ENCODE measurements around the gene TNFRSF19.

The TNFRSF19 gene

DNA sequence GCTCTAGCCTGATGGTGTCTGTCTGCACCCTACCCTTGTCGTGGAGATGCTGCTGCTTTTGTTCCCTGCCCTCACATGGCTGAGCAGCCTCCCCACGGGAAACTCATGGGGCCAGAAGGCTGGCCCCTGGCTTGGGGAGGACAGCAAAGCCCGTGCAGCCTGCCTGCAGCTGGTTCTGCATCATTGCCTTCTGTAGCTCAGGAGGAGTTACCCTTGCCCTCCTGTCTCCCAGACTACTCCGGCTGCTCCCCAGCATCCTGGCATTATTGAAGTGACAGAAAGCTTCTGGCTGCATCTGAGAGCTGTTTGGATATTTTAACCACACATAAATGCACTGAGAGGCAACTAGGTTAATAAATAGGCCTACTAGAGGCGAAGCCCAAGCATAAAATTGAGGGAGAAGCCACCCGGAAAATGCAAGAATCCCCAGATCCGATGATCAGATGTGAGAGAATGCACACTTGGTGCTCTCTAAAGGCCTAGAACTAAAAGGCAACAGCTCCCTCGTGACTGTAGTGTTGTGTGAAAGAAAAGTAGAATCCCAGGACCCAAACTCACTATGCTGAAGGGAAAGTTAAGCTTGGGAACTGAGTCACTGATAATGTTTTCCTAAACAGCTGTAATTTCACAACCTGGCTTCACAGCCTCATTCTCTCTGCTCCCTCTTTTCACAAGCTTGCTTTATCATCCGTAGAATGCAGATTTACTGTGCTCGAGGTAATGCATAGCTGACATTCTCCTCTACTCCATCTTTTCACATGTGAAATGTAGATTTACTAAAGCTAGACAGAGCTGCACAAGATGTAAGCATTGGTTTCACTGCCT is 110.8 kb downstream of the TNFRSF19 start:
- H3K36me3 Mint-ChIP-seq (ENCODE audit: low read depth), result no peaks in the 10 kb centered on the region
- H3K4me1 Mint-ChIP-seq (ENCODE audit: low read depth), result peaks cover 11% of the 10 kb centered on the region
- no peak overlapping the region for H3K4me3 Mint-ChIP-seq
- peaks cover 8% of the 10 kb centered on the region for H3K9me3 Mint-ChIP-seq
- H3K27ac Mint-ChIP-seq, result no peak overlapping the region
- H3K27me3 Mint-ChIP-seq, result peaks cover 7% of the 10 kb centered on the region

DNA sequence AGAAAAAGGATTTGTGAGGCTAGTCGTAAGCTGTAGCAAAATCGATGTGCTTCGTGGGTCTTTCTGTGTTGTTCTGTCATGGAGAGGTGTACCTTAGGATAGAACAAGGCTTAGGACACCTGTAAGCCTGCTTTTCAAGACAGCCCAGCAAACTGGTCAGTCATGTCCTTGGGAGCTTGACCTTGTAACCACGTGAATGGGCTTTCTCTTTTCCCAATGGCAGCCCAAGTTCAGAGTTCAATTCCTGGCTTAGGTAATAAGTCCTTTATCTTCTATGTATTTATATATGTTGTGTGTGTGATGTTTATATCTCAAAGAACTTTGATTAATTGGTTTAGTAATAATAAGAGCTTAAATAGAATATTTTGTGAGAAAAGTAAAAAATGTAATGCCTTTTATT is 112.9 kb downstream of the TNFRSF19 start:
- Mint-ChIP-seq H3K27ac (no peak overlapping the region), H3K27me3 (peaks cover 7% of the 10 kb centered on the region), H3K9me3 (peaks cover 8% of the 10 kb centered on the region), H3K4me1 (ENCODE audit: low read depth) (peaks cover 11% of the 10 kb centered on the region), H3K36me3 (ENCODE audit: low read depth) (no peaks in the 10 kb centered on the region), H3K4me3 (no peak overlapping the region)

DNA sequence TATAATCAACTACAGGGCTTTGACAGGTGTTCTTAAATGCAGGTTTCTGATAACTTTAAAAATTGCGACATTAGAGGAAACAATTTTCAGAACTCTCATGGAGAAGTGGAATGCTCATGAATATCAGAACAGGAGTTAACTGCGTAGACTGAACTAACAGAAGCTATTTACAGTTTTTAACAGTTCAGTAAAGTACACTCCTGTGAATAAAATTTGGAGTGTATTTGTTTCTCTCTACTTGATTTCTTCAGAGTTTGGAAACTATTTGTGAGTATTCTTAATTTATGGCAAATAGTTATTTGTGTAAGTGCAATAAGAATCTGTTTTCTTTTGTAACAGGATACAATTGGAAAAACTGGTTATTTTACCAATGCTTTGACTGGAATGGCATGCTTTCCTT is 114.4 kb downstream of the TNFRSF19 start:
- Mint-ChIP-seq H3K9me3 (peaks cover 8% of the 10 kb centered on the region), H3K27me3 (peaks cover 4% of the 10 kb centered on the region), H3K27ac (no peak overlapping the region), H3K4me3 (no peak overlapping the region), H3K4me1 (ENCODE audit: low read depth) (no peaks in the 10 kb centered on the region), H3K36me3 (ENCODE audit: low read depth) (no peaks in the 10 kb centered on the region)

DNA sequence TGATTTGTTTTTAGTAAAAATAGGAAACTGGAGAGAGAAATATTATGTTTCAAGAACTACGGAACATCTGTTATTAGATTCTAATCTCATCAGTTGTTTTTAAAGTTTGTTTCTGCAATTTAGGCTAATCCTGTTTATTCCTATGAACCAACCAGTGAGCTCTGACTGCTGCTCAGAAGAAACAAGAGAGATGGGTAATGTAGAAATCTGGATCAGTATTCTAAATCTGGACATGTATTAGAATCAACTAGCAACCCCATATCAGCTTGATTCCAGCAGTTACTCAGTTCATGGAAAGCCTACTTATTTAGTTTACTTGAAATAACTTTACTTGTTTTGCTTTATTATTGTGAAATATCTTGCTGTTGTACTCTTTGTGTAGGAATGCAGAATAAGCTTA is 115.2 kb downstream of the TNFRSF19 start:
- Mint-ChIP-seq H3K36me3 (ENCODE audit: low read depth) (no peaks in the 10 kb centered on the region), H3K27me3 (peaks cover 4% of the 10 kb centered on the region), H3K9me3 (peaks cover 8% of the 10 kb centered on the region), H3K4me1 (ENCODE audit: low read depth) (no peaks in the 10 kb centered on the region), H3K27ac (no peak overlapping the region), H3K4me3 (no peak overlapping the region)

DNA sequence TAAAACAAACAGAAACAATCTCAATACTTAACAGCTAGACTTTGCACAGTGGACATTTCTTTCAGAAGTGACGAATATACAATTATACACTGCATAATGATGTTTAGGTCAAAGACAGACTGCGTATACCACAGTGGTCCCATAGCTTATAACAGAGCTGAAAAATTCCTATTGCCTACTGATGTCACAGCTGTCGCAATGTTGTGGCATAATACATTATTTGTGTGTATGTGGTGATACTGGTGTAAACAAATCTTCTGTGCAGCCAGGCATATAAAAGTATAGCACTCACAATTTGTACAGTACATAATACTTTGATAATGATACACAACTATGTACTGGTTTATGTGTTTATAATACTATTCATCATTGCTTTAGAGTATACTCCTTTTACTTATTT is 116.7 kb downstream of the TNFRSF19 start:
- peaks cover 4% of the 10 kb centered on the region for H3K27me3 Mint-ChIP-seq
- H3K9me3 Mint-ChIP-seq, result peaks cover 8% of the 10 kb centered on the region
- H3K4me1 Mint-ChIP-seq (ENCODE audit: low read depth), result no peaks in the 10 kb centered on the region
- H3K36me3 Mint-ChIP-seq (ENCODE audit: low read depth), result no peaks in the 10 kb centered on the region
- no peak overlapping the region for H3K27ac Mint-ChIP-seq
- H3K4me3 Mint-ChIP-seq, result no peak overlapping the region

DNA sequence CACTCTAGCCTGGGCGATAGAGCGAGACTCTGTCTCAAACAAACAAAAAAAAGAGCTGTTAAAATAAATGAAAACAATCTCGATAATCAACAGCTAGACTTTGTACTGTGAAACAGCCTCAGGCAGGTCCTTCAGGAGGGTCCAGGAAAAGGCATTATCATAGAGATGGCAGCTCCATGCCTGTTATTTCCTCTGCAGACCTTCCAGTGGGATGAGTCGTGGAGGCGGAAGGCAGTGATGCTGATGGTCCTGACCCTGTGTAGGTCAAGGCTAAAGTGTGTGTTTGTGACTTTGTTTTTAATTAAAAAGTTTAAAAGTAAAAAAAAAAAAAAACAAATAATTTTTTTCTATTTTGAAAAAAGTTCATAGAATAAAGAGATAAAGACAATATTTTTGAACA is 117.4 kb downstream of the TNFRSF19 start:
- Mint-ChIP-seq H3K4me3 (no peak overlapping the region), H3K27ac (no peak overlapping the region), H3K27me3 (peaks cover 4% of the 10 kb centered on the region), H3K4me1 (ENCODE audit: low read depth) (no peaks in the 10 kb centered on the region), H3K36me3 (ENCODE audit: low read depth) (no peaks in the 10 kb centered on the region), H3K9me3 (peaks cover 8% of the 10 kb centered on the region)

DNA sequence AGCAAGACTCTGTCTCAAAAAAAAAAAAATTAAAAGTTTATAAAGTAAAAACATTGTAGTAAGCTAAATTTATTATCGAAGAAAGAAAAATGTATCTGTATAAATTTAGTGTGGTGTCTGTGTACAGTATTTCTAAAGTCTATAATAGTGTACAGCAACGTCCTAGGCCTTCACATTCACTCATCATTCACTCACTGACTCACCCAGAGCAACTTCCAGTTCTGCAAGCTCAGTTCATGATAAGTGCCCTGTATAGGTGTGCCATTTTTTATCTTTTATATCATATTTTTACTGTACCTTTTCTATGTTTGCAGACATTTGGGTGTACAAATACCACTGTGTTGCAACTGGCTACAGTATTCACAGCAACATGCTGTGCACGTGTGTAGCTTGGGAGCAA is 118.1 kb downstream of the TNFRSF19 start:
- Mint-ChIP-seq H3K27me3 (peaks cover 4% of the 10 kb centered on the region), H3K4me1 (ENCODE audit: low read depth) (no peaks in the 10 kb centered on the region), H3K36me3 (ENCODE audit: low read depth) (no peaks in the 10 kb centered on the region), H3K4me3 (no peak overlapping the region), H3K9me3 (peaks cover 4% of the 10 kb centered on the region), H3K27ac (no peak overlapping the region)

DNA sequence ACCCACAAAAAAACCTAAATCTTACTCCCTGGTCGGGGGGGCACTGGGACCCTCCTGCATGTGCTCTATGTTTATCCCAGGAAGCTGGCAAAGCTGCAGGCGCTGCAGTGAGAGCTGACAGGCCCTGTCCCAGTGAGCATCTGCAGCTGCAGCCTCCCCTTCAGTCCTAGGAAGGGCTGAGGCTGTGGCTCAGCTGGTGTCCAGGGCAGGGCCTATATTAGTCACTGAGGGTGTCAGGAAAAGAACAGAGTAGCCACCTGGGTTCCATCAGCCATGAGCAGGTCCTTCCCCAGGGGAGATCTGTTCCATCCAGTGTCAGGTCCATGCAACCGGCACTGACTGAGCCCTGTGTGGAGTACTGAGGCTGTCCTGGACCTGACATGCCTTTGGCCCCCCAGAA is 120.5 kb downstream of the TNFRSF19 start:
- Mint-ChIP-seq H3K4me1 (ENCODE audit: low read depth) (no peaks in the 10 kb centered on the region), H3K4me3 (no peak overlapping the region), H3K27ac (no peak overlapping the region), H3K36me3 (ENCODE audit: low read depth) (no peaks in the 10 kb centered on the region), H3K27me3 (no peaks in the 10 kb centered on the region), H3K9me3 (peaks cover 3% of the 10 kb centered on the region)

DNA sequence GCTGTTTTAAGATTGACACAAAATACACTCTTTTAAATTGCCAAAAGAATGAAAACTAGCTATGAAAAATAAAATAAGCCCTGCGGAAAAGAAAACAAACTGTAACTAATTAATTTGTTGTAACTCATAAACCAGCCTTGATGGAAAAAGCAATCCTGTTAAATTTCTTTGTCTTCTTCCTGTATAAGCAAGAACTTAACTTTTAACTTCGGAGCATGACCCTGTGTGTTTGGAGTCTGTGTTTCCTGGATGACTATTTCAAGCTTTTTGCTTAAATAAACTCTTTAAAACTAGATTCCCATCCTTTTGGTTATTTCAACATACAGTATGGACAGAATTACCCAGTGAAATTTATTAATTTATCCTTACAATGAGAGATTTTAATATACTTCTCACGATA is 122.6 kb downstream of the TNFRSF19 start:
- Mint-ChIP-seq H3K4me3 (no peak overlapping the region), H3K27ac (no peak overlapping the region)

DNA sequence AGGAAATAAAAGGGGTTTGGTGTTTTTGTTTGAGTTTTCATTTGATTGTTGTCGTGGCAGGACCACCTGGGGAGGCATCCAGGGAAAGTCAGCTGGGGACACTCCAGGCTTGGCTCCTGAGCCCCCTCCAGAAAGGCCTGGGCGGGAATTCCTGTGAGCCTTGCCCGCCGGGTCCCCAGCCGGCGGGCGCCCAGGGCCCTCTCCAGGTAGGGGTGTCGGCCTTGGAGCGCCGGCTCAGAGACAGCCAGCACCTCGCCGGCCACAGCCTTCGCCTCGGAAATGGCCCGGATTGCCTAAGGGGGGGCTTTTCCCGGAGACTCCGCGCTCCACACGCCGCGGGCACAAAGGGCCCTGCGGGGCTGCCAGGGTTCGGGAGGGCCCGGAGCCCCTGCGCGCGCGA is 125.0 kb downstream of the TNFRSF19 start:
- H3K36me3 Mint-ChIP-seq (ENCODE audit: low read depth), result no peaks in the 10 kb centered on the region
- H3K4me3 Mint-ChIP-seq, result no peak overlapping the region
- no peaks in the 10 kb centered on the region for H3K9me3 Mint-ChIP-seq

More for the DNA sequence above, 122.6 kb downstream of the TNFRSF19 start:
- Mint-ChIP-seq H3K4me1 (ENCODE audit: low read depth) (peaks cover 12% of the 10 kb centered on the region), H3K9me3 (no peaks in the 10 kb centered on the region), H3K27me3 (no peaks in the 10 kb centered on the region), H3K36me3 (ENCODE audit: low read depth) (no peaks in the 10 kb centered on the region)

DNA sequence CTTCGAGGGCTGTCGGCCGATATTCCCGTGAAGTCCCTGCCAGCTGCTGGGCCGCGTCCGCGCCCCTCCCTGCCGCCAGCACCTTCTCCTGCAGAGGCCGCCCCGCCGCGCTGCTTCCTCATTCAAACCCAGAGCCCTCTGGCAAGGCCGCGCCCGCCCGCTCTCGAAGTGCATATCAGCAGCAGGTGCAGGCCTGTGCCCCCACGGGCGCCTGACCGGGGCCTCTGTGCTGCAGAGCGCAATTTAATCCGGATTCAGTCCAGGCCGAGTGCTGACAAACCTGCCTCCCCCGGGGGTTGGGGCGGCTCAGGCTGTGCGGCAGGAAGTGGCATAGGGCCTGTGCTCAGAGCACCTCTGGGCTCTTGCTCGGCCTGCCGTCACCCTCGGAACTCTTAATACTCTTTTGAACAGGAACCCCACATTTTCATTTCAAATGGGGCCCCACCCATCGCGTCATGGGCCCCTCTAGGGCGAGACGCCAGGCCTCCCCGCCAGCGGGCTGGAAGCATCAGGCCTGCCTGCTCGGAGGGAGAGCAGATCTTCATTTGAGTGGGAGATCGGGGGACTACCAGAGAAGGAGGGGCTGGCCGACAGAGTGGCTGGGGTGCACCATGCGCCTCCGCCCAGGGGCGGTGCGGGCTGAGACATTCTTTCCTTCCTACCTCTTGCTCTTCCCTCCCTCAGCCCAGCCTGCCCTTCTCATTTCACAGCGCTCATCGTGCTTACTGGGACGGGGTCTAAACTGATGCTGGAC is 125.7 kb downstream of the TNFRSF19 start:
- Mint-ChIP-seq H3K27ac (peak overlapping the region; percentile 94), H3K36me3 (ENCODE audit: low read depth) (no peaks in the 10 kb centered on the region), H3K27me3 (no peaks in the 10 kb centered on the region), H3K4me3 (peak overlapping the region; percentile 72), H3K9me3 (no peaks in the 10 kb centered on the region), H3K4me1 (ENCODE audit: low read depth) (peaks cover 12% of the 10 kb centered on the region)

More for the DNA sequence above, 125.0 kb downstream of the TNFRSF19 start:
- Mint-ChIP-seq H3K27ac (no peak overlapping the region), H3K4me1 (ENCODE audit: low read depth) (peaks cover 12% of the 10 kb centered on the region), H3K27me3 (no peaks in the 10 kb centered on the region)

DNA sequence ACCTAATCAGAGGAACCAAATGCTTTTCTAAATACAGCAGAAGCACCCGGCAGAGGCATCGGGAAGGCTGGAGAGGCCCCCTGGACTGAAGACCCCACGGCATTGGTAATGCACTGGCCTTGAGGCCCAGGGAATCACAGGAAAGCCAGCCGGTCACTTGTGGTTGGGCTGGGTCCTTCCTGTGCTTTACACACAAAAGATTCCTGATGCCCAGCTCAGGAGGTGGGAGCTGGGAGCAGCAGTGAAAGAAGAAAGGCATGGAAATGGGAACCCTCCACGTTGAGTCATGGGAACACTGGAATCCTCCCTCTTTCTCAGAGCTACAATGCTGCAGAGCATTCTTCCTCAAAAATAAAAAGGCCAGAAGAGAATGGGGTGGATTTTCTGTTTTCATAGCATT is 126.4 kb downstream of the TNFRSF19 start:
- Mint-ChIP-seq H3K4me3 (peak overlapping the region; percentile 72), H3K4me1 (ENCODE audit: low read depth) (peaks cover 12% of the 10 kb centered on the region), H3K9me3 (no peaks in the 10 kb centered on the region), H3K27ac (peak overlapping the region; percentile 94), H3K27me3 (no peaks in the 10 kb centered on the region), H3K36me3 (ENCODE audit: low read depth) (no peaks in the 10 kb centered on the region)

DNA sequence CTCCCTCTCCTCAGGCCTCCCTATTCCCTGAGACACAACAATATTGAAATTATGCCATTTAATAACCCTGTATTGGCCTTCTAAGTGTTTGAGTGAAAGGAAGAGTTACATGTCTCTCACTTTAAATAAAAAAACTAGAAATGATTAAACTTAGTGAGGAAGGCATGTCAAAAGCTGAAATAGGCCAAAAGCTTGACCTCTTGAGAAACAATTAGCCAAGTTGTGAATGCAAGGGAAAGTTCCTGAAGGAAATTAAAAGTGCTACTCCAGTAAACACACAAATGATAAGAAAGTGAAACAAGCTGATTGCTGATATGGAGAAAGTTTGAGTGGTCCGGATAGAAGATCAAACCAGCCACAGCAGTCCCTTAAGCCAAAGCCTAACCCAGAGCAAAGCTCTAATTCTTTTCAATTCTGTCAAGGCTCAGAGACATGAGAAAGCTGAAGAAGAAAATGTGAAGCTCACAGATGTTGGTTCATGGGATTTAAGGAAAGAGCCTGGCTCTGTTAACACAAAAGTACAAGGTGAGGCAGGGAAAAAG is 127.6 kb downstream of the TNFRSF19 start:
- H3K27ac Mint-ChIP-seq, result no peak overlapping the region
- no peaks in the 10 kb centered on the region for H3K27me3 Mint-ChIP-seq
- H3K4me3 Mint-ChIP-seq, result no peak overlapping the region
- H3K36me3 Mint-ChIP-seq (ENCODE audit: low read depth), result no peaks in the 10 kb centered on the region
- H3K4me1 Mint-ChIP-seq (ENCODE audit: low read depth), result peaks cover 12% of the 10 kb centered on the region
- no peaks in the 10 kb centered on the region for H3K9me3 Mint-ChIP-seq

DNA sequence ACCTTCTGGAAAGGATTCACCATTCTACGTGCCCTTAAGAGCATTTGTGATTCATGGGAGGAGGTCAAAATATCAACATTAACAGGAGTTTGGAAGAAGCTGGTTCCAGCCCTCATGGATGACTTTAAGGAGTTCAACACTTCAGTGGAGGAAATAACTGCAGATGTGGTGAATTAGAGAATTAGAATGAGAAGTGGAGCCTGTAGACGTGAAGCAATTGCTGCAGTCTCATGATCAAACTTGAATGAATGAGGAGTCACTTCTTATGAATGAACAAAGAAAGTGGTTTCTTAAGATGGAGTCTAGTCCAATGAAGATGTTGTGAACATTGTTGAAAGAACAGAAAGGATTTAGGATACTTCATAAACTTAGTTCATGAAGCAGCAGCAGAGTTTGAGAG is 129.1 kb downstream of the TNFRSF19 start:
- Mint-ChIP-seq H3K9me3 (no peaks in the 10 kb centered on the region), H3K27ac (no peak overlapping the region), H3K4me3 (no peak overlapping the region), H3K27me3 (no peaks in the 10 kb centered on the region), H3K36me3 (ENCODE audit: low read depth) (no peaks in the 10 kb centered on the region), H3K4me1 (ENCODE audit: low read depth) (peaks cover 12% of the 10 kb centered on the region)

DNA sequence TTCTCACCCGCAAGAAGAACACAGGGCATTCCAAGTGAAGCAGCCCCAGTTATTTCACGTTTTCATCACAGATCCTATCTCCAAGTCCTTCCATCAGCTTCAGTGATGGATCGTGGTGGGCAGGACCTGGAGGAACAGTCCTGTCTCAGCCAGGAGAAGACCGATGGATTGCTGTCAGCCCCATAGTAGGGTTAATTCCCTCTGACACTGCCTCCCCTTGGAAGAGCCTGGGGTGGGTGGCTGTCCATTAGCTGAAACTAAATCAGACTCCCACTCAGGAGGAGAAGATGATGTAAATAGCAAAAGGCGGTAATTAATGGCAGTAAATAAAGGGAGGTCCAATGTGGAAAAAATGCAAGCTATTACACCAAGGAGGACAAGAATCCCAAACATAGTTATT is 131.0 kb downstream of the TNFRSF19 start:
- Mint-ChIP-seq H3K27me3 (no peaks in the 10 kb centered on the region), H3K4me3 (no peak overlapping the region), H3K36me3 (ENCODE audit: low read depth) (no peaks in the 10 kb centered on the region)

More for the DNA sequence above, 131.0 kb downstream of the TNFRSF19 start:
- H3K9me3 Mint-ChIP-seq, result no peaks in the 10 kb centered on the region
- peaks cover 7% of the 10 kb centered on the region for H3K4me1 Mint-ChIP-seq (ENCODE audit: low read depth)
- no peak overlapping the region for H3K27ac Mint-ChIP-seq

All from stimulated activated naive CD8-positive, alpha-beta T cell treated with anti-CD3 and anti-CD28 coated beads, Interleukin-15, Interleukin-2, amounts not matched to agents 100 ng/mL and 50 ng/mL, for 24 hours (primary cell).